NT2/D1 (cell line): ENCODE data around the gene HS3ST5.

Source experiments
- YY1 ChIP-seq: IDR thresholded peaks from 2 replicates; pipeline ENCODE4 v1.6.1; 2011; ENCODE audit not compliant: insufficient read length, insufficient read depth
- ZNF274 ChIP-seq: IDR thresholded peaks from 2 replicates; pipeline ENCODE4 v1.6.1; 2011; ENCODE audit warnings: mild to moderate bottlenecking, low read depth, low read length

- TF ChIP-seq ZNF274, result no peak
- TF ChIP-seq YY1, result no peak
These were observed 255.3 kb downstream of the HS3ST5 start for GRCh38 chr6:114087496-114087895.
